Upper lobe of left lung (tissue), 4 donors: ENCODE results near the gene BCKDHA.

Experiments used
- POLR2A ChIP-seq, 4 donors: fragments of 450-650 bp; IDR thresholded peaks; one replicate each; pipeline ENCODE4 v1.5.1; 2016 to 2017; ENCODE audit warnings: antibody characterized with exemption in 4 of 4, mild to moderate bottlenecking in 2 of 4
- TF ChIP-seq, protein P1 (sequence below), 6 experiments: fragments of 450-650 bp in 4 of 6; fragments of 200-600 bp in 2 of 6; sonication (generic) in 2 of 6; IDR thresholded peaks; one replicate each; pipeline ENCODE4 v1.5.1; 2016 to 2019; ENCODE audit warnings: antibody characterized with exemption in 6 of 6

DNA sequence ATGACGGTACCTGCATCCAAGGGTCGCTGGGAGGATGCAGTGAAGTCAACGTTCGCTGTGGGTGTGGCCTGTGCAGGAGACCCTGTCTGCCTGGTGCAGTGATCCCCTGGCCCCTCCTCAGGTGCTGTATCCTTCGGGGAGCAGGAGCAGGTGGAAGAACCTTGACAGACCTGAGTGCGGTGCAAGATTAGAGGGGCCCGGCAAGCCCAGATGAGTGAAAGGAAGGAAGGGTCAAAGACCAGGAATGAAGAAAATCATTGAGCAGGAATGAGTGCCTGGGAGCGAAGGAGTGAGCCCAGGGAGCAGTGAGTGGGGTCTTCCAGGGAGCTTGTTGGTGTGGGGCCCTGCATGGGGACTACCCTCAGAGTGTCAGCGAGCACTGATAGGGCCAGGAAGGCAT is 16.8 kb downstream of the BCKDHA start:
- TF ChIP-seq, protein P1, sequence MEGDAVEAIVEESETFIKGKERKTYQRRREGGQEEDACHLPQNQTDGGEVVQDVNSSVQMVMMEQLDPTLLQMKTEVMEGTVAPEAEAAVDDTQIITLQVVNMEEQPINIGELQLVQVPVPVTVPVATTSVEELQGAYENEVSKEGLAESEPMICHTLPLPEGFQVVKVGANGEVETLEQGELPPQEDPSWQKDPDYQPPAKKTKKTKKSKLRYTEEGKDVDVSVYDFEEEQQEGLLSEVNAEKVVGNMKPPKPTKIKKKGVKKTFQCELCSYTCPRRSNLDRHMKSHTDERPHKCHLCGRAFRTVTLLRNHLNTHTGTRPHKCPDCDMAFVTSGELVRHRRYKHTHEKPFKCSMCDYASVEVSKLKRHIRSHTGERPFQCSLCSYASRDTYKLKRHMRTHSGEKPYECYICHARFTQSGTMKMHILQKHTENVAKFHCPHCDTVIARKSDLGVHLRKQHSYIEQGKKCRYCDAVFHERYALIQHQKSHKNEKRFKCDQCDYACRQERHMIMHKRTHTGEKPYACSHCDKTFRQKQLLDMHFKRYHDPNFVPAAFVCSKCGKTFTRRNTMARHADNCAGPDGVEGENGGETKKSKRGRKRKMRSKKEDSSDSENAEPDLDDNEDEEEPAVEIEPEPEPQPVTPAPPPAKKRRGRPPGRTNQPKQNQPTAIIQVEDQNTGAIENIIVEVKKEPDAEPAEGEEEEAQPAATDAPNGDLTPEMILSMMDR (IDR thresholded peaks at IDR 0.05): no peak
- no peak for TF ChIP-seq POLR2A (IDR thresholded peaks at IDR 0.05)
